ENCODE results near the gene ARL3. TPM values are rescaled to one million over a fixed set of nuclear protein-coding genes. Genes with fewer than 3 reads are reported as not detected.

The ARL3 gene
- total RNA-seq, 1 experiment from 2014 or later: 20.7 TPM

DNA sequence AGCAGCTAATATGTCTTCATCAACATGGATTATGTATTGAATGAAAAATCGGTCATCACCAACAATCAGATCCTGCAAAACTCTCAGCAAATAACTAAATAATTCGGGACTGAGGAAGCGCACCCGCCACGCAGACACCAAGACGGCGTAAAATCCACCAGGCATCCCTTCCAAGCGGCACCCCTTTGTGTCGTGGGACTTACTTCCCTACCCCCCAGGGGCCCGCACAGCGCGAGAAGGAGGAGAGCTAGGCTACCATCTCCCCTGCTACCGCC, 721 bp downstream of the ARL3 start:
- DNase-seq (ENCODE audit: low read depth, low spot score) (no peak), ATAC-seq (peak; percentile 75)
- Histone ChIP-seq H3K27me3 (ENCODE audit: control insufficient read depth, insufficient read depth, low read length) (no peaks in the 10 kb centered on the region), H3K36me3 (ENCODE audit: control insufficient read depth, insufficient read depth, low read length) (peaks cover 2% of the 10 kb centered on the region; the same call in 1 of the 2 replicates), H3K4me3 (ENCODE audit: low read depth in 2 of 2, low read length in 2 of 2) (peak overlapping the region; percentile 68 to 82), H3K4me1 (ENCODE audit: control insufficient read depth, insufficient read depth, low read length) (peaks cover 37% of the 10 kb centered on the region), H3K9me3 (ENCODE audit: control insufficient read depth, insufficient read depth, low read depth, low read length) (no peaks in the 10 kb centered on the region), H3K27ac (ENCODE audit: low read length) (peak overlapping the region; percentile 93)
- TF ChIP-seq, protein P1, sequence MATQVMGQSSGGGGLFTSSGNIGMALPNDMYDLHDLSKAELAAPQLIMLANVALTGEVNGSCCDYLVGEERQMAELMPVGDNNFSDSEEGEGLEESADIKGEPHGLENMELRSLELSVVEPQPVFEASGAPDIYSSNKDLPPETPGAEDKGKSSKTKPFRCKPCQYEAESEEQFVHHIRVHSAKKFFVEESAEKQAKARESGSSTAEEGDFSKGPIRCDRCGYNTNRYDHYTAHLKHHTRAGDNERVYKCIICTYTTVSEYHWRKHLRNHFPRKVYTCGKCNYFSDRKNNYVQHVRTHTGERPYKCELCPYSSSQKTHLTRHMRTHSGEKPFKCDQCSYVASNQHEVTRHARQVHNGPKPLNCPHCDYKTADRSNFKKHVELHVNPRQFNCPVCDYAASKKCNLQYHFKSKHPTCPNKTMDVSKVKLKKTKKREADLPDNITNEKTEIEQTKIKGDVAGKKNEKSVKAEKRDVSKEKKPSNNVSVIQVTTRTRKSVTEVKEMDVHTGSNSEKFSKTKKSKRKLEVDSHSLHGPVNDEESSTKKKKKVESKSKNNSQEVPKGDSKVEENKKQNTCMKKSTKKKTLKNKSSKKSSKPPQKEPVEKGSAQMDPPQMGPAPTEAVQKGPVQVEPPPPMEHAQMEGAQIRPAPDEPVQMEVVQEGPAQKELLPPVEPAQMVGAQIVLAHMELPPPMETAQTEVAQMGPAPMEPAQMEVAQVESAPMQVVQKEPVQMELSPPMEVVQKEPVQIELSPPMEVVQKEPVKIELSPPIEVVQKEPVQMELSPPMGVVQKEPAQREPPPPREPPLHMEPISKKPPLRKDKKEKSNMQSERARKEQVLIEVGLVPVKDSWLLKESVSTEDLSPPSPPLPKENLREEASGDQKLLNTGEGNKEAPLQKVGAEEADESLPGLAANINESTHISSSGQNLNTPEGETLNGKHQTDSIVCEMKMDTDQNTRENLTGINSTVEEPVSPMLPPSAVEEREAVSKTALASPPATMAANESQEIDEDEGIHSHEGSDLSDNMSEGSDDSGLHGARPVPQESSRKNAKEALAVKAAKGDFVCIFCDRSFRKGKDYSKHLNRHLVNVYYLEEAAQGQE (IDR thresholded peaks at IDR 0.05; ENCODE audit: insufficient read depth in 1 of 2, low read depth in 2 of 2, low read length in 1 of 2): no peak
- TF ChIP-seq POLR2AphosphoS5 (IDR thresholded peaks at IDR 0.05; ENCODE audit: low read depth, low read length) (no peak; the same call in none of the 2 replicates), SIN3A (IDR thresholded peaks at IDR 0.05; ENCODE audit: borderline replicate concordance, insufficient read depth, low read depth, low read length) (no peak), TCF7L2 (IDR thresholded peaks at IDR 0.05; ENCODE audit: low read depth, low read length) (no peak)
- TF ChIP-seq, protein P2, sequence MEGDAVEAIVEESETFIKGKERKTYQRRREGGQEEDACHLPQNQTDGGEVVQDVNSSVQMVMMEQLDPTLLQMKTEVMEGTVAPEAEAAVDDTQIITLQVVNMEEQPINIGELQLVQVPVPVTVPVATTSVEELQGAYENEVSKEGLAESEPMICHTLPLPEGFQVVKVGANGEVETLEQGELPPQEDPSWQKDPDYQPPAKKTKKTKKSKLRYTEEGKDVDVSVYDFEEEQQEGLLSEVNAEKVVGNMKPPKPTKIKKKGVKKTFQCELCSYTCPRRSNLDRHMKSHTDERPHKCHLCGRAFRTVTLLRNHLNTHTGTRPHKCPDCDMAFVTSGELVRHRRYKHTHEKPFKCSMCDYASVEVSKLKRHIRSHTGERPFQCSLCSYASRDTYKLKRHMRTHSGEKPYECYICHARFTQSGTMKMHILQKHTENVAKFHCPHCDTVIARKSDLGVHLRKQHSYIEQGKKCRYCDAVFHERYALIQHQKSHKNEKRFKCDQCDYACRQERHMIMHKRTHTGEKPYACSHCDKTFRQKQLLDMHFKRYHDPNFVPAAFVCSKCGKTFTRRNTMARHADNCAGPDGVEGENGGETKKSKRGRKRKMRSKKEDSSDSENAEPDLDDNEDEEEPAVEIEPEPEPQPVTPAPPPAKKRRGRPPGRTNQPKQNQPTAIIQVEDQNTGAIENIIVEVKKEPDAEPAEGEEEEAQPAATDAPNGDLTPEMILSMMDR (IDR thresholded peaks at IDR 0.05): no peak
- BruUV-seq (replicated peaks): no TSS peak
- in situ Hi-C loops (cut with HindIII; ENCODE audit: low pct_unique_long_range_greater_than_20kb, low sequenced_read_pairs): no loop called here
- ChIA-PET POLR2A (interaction anchor here (0.5 to 0.7 kb wide), 2 partner anchors 271 to 768 kb away, joined by 5 to 9 read pairs; no protein-coding TSS in a partner anchor), CTCF (interaction anchor here (0.6 to 1.2 kb wide), 4 partner anchors 10 to 62 kb away, joined by 3 to 7 read pairs (median 6); no protein-coding TSS in a partner anchor)
- intact Hi-C loops (cut with micrococcal nuclease; ENCODE audit: unreplicated experiment): no loop called here

DNA sequence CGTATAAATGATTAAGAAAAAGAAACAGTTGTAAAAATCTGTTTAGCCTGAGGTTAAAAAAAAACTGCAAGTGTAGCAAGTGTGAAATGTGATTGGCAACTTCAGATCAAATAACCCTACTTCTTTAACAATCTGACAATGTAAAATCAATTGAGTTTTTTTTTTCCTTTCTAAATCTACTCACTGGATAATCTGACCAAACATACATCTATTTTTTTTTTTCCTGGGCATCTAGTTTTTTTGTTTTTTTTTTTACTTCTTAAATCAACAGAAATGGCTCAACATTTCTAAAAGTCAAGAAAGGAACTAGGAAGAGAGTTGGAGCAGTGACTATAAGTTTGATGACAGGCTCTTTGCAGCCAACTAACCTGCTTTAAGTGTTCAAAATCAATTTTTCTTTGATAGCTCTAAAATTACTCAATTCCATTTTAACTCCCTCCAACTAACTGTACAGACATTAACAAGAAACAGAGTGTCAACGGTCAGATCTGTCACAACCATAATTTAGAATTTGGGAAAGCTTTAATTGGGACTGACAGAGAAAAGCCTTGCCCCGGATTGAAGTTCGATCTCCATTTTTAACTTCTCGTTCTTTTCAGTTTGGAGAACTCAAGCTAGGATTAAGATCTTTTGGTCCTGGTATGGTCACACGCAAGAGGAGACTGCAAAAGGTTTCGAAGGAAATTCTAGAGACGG, 1.2 kb downstream of the ARL3 start:
- Histone ChIP-seq H3K9me3 (ENCODE audit: control insufficient read depth, insufficient read depth, low read depth, low read length) (no peaks in the 10 kb centered on the region), H3K27me3 (ENCODE audit: control insufficient read depth, insufficient read depth, low read length) (no peaks in the 10 kb centered on the region), H3K36me3 (ENCODE audit: control insufficient read depth, insufficient read depth, low read length) (peaks cover 2% of the 10 kb centered on the region; the same call in 1 of the 2 replicates), H3K4me3 (ENCODE audit: low read depth in 2 of 2, low read length in 2 of 2) (peak overlapping the region; percentile 68 to 82), H3K27ac (ENCODE audit: low read length) (peak overlapping the region; percentile 93), H3K4me1 (ENCODE audit: control insufficient read depth, insufficient read depth, low read length) (peaks cover 35% of the 10 kb centered on the region)
- intact Hi-C loops (cut with micrococcal nuclease; ENCODE audit: unreplicated experiment) (no loop called here), in situ Hi-C loops (cut with HindIII; ENCODE audit: low pct_unique_long_range_greater_than_20kb, low sequenced_read_pairs) (no loop called here)
- no peak for TF ChIP-seq SIN3A (IDR thresholded peaks at IDR 0.05; ENCODE audit: borderline replicate concordance, insufficient read depth, low read depth, low read length)
- TF ChIP-seq, protein P1 (IDR thresholded peaks at IDR 0.05; ENCODE audit: insufficient read depth in 1 of 2, low read depth in 2 of 2, low read length in 1 of 2): no peak
- no peak for TF ChIP-seq POLR2AphosphoS5 (IDR thresholded peaks at IDR 0.05; ENCODE audit: low read depth, low read length)
- TF ChIP-seq, protein P2 (IDR thresholded peaks at IDR 0.05): no peak
- TF ChIP-seq TCF7L2 (IDR thresholded peaks at IDR 0.05; ENCODE audit: low read depth, low read length): no peak
- POLR2A ChIA-PET: interaction anchor here (0.5 to 0.7 kb wide), 5 partner anchors 12 to 768 kb away, joined by 4 to 9 read pairs (median 5); no protein-coding TSS in a partner anchor
- ATAC-seq: no peak
- CTCF ChIA-PET: interaction anchor here (0.6 to 1.2 kb wide), 2 partner anchors 10 to 34 kb away, joined by 6 to 7 read pairs; no protein-coding TSS in a partner anchor
- TSS peak; percentile 75 for BruUV-seq (replicated peaks)
- no peak for DNase-seq (ENCODE audit: low read depth, low spot score)
